ENCODE measurements around the gene NSG1.
"Not testable (repeated sequence)": the region's sequence is repeated elsewhere in the genome, so short reads cannot be mapped to it uniquely, and the experiment has no call there.

Gene NSG1

GRCh38 chr4:4344915-4345527, 41.9 kb upstream of the NSG1 start:
- Mint-ChIP-seq H3K4me3 (no peak overlapping the region), H3K36me3 (ENCODE audit: low read depth) (no peaks in the 10 kb centered on the region), H3K4me1 (no peaks in the 10 kb centered on the region), H3K9me3 (peaks cover 7% of the 10 kb centered on the region), H3K27me3 (ENCODE audit: low read depth, poor library complexity) (peaks cover 10% of the 10 kb centered on the region), H3K27ac (no peak overlapping the region)
- TF ChIP-seq, protein P1, sequence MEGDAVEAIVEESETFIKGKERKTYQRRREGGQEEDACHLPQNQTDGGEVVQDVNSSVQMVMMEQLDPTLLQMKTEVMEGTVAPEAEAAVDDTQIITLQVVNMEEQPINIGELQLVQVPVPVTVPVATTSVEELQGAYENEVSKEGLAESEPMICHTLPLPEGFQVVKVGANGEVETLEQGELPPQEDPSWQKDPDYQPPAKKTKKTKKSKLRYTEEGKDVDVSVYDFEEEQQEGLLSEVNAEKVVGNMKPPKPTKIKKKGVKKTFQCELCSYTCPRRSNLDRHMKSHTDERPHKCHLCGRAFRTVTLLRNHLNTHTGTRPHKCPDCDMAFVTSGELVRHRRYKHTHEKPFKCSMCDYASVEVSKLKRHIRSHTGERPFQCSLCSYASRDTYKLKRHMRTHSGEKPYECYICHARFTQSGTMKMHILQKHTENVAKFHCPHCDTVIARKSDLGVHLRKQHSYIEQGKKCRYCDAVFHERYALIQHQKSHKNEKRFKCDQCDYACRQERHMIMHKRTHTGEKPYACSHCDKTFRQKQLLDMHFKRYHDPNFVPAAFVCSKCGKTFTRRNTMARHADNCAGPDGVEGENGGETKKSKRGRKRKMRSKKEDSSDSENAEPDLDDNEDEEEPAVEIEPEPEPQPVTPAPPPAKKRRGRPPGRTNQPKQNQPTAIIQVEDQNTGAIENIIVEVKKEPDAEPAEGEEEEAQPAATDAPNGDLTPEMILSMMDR (IDR thresholded peaks at IDR 0.05), result no peak
- no peak for DNase-seq

DNA sequence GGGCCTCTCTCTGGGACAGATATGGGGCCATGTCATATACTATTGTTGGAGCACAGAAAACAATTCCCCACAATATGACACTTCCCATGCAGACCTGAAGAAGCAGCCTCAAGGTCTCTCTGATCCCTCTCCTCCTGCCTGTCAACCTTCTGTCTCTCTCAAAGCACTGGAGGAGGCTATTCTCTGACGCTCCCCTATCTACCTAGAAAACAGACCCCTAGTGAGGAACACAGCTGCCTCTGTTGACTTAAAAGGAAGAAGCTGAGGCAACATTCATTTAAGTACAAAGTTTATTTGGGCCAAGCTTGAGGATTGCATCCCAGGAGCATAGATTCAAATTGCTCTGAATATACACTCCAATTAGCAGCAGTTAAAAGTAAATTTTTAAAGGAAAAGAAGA, 39.3 kb upstream of the NSG1 start:
- H3K27me3 Mint-ChIP-seq (ENCODE audit: low read depth, poor library complexity), result peaks cover 10% of the 10 kb centered on the region
- peaks cover 7% of the 10 kb centered on the region for H3K9me3 Mint-ChIP-seq
- TF ChIP-seq, protein P1 (IDR thresholded peaks at IDR 0.05), result no peak
- H3K4me3 Mint-ChIP-seq, result no peak overlapping the region
- no peaks in the 10 kb centered on the region for H3K36me3 Mint-ChIP-seq (ENCODE audit: low read depth)
- H3K27ac Mint-ChIP-seq, result no peak overlapping the region
- no peaks in the 10 kb centered on the region for H3K4me1 Mint-ChIP-seq
- no peak for DNase-seq

DNA sequence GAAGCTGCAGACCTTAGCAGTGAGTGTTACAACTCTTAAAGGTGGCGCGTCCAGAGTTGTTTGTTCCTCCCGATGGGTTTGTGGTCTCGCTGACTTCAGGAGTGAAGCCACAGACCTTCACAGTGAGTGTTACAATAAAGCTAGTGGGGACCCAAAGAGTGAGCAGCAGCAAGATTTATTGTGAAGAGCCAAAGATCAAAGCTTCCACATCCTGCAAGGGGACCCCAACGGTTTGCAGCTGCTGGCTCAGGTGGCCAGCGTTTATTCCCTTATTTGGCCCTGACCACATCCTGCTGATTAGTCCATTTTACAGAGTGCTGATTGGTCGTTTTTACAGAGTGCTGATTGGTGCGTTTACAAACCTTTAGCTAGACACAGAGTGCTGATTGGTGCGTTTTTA, 38.3 kb upstream of the NSG1 start:
- H3K9me3 Mint-ChIP-seq; H3K27ac Mint-ChIP-seq; H3K36me3 Mint-ChIP-seq (ENCODE audit: low read depth); H3K4me3 Mint-ChIP-seq; H3K4me1 Mint-ChIP-seq; DNase-seq: not testable (repeated sequence)
- peaks cover 10% of the 10 kb centered on the region for H3K27me3 Mint-ChIP-seq (ENCODE audit: low read depth, poor library complexity)

- Mint-ChIP-seq H3K27ac (no peak overlapping the region), H3K4me3 (no peak overlapping the region), H3K36me3 (ENCODE audit: low read depth) (no peaks in the 10 kb centered on the region), H3K9me3 (peaks cover 7% of the 10 kb centered on the region), H3K27me3 (ENCODE audit: low read depth, poor library complexity) (peaks cover 10% of the 10 kb centered on the region), H3K4me1 (no peaks in the 10 kb centered on the region)
- no peak for DNase-seq
- TF ChIP-seq, protein P1 (IDR thresholded peaks at IDR 0.05), result no peak
These were observed 37.0 kb upstream of the NSG1 start for GRCh38 chr4:4349867-4350266.

DNA sequence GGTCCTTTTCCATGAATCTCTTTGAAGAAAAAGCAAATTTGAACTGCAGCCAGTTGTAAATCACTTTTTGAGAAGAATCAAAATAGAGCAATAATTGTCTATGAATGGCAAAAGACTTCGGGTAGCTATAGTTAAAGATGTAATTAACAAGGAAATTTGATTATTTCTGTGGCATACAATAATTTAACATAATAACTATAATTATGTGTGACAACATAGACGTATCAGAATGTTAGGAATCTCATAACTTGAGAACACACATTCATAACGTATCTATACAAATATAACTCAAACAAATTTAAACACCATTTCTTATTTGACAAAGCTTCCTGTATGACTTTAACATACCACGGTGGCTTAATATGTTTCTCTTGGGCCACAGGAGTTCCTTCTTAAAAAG, 36.0 kb upstream of the NSG1 start:
- TF ChIP-seq, protein P1 (IDR thresholded peaks at IDR 0.05), result no peak
- peaks cover 2% of the 10 kb centered on the region for H3K4me1 Mint-ChIP-seq
- no peak overlapping the region for H3K4me3 Mint-ChIP-seq
- no peak for DNase-seq
- H3K9me3 Mint-ChIP-seq, result peaks cover 7% of the 10 kb centered on the region
- no peaks in the 10 kb centered on the region for H3K36me3 Mint-ChIP-seq (ENCODE audit: low read depth)
- H3K27ac Mint-ChIP-seq, result no peak overlapping the region
- H3K27me3 Mint-ChIP-seq (ENCODE audit: low read depth, poor library complexity), result peaks cover 7% of the 10 kb centered on the region

GRCh38 chr4:4355302-4355701, 31.6 kb upstream of the NSG1 start:
- DNase-seq, result no peak
- Mint-ChIP-seq H3K4me1 (peaks cover 34% of the 10 kb centered on the region), H3K27me3 (ENCODE audit: low read depth, poor library complexity) (peaks cover 5% of the 10 kb centered on the region), H3K36me3 (ENCODE audit: low read depth) (no peaks in the 10 kb centered on the region), H3K9me3 (no peaks in the 10 kb centered on the region), H3K27ac (no peak overlapping the region), H3K4me3 (no peak overlapping the region)
- TF ChIP-seq, protein P1 (IDR thresholded peaks at IDR 0.05), result no peak
